Fibroblast of the aortic adventitia (primary cell): Measurements from ENCODE around the gene KRTAP10-4. TPM values are rescaled to one million over a fixed set of nuclear protein-coding genes. Genes with fewer than 3 reads are reported as not detected.
A peak's percentile ranks its signal among the peaks of the same experiment; 100 is the strongest.

ENCODE experiments used
- DNase-seq: peaks from one replicate; pipeline ENCODE4 v3.0.0-alpha.2; 2010; ENCODE audit warnings: low read depth
- H3K4me3 ChIP-seq: 2 replicates; pipeline ENCODE4 v1.5.1; 2011; ENCODE audit warnings: low read depth, mild to moderate bottlenecking, control low read depth, low read length, moderate library complexity
- CTCF ChIP-seq: IDR thresholded peaks from 2 replicates; pipeline ENCODE4 v1.5.1; 2011; ENCODE audit warnings: mild to moderate bottlenecking, low read length, control low read depth, inconsistent platforms; ENCODE audit not compliant: insufficient read depth
- total RNA-seq: library from RNA; depleted of rRNA; stranded (reverse); fragments of >200 nt; gene quantifications from 2 replicates; pipeline ENCODE4 v1.2.3, GENCODE V29; 2012; ENCODE audit warnings: low replicate concordance

Gene KRTAP10-4
- total RNA-seq, 1 donor = not detected

DNA sequence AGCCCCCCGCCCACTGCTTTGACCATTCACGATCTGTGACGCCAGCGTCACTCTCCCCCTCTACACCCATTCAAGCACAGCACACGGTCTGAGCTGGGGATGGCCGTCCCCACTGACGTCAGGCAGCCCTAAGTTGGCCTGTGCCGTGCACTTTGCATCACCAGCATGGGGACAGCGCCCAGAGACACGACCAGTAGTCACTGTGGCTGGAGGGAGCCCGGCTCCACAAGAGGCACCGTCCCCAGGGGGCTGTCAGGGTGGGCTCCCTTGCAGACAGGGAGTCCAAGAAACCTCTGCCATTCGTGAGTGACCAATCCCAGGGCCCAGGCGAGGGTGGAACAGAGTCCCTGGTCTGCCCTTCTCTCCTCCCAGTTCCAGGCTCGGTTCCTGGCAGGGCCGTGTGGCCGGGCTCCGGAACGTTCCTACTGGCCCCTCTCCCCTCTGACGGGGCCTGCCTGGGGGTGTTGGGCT lies 40.7 kb downstream of the KRTAP10-4 start:
- no peak for DNase-seq
- no peak overlapping the region for H3K4me3 ChIP-seq
- no peak for TF ChIP-seq CTCF

DNA sequence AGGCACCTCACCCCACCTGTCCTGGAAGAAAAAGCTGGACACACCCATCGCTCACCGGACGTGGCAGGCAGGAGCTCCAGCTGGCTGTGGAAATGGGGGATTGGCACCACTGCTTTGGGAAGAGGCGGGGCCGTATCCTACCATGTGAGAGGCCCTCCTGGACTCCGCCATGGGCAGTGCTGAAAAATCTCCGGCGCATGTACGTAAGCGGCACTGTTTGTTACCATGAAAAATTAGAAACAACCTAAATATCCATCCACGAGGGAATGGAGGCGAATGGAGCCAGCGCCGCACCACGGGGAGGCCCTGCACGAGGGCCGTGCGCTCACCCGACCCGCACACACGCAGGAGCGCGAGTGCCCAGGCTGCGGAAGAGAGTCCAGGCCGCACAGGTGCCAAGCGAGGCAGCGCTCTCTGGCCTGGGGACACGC lies 41.4 kb downstream of the KRTAP10-4 start:
- no peak for TF ChIP-seq CTCF
- DNase-seq = no peak
- no peak overlapping the region for H3K4me3 ChIP-seq

- no peak for TF ChIP-seq CTCF
- H3K4me3 ChIP-seq = no peak overlapping the region
- no peak for DNase-seq
Observed at GRCh38 chr21:44615466-44615865, 41.9 kb downstream of the KRTAP10-4 start.

DNA sequence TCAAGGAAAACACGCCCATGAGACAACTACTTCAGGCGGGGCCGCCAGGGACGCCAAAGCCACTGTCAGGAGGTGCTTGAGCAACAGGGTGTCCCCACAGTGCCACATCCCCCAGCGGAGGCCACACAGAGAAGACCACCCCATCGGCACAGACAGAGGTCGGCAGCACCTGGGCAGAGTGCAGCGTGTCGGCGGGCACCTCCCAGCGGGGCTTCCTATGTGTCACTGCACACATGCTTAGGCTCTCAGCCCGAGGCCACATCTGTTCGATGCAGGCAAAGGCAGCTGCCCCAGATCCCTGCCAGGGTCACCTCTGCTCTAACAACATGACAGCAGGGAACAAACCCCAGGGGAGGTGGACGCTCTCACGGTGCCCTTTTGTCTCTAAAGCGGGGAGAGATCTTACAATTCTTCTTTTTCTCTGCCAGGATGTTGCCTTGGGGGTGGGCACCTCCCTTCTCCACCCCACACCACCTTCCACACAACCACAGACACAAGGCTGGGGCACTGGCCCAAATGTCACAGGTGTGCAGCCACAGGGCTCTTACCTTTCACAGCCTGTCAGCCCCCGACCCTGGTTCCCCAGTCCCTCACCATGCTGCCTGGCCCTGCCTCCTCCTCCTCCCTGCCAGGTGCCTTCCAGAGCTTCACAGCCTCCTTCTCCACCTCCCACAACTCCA lies 42.5 kb downstream of the KRTAP10-4 start:
- no peak for TF ChIP-seq CTCF
- no peak for DNase-seq

DNA sequence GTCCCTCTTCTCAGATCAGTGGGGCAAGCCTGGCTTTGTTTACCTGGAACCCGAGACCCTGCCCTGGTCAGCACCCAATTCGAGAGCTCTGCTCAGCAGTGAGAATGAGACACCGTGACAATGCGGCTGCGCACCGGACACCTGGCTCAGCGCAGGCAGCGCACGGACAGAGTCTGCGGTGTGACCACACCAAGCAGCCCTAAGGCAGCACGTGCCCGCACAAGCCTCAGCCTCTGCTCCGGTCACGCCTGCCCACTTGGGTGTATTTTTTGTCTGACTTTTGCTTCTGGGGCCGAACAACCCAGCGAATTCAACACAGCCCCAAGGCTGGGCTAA lies 43.0 kb downstream of the KRTAP10-4 start:
- no peak overlapping the region for H3K4me3 ChIP-seq
- TF ChIP-seq CTCF = no peak
- no peak for DNase-seq

More for the DNA sequence above, 42.5 kb downstream of the KRTAP10-4 start:
- H3K4me3 ChIP-seq = no peak overlapping the region

- no peak overlapping the region for H3K4me3 ChIP-seq
- no peak for TF ChIP-seq CTCF
- no peak for DNase-seq
Observed at GRCh38 chr21:44617071-44617501, 43.6 kb downstream of the KRTAP10-4 start.

- TF ChIP-seq CTCF = peak; percentile 23
- peak; percentile 6 for DNase-seq
- no peak overlapping the region for H3K4me3 ChIP-seq
Observed at GRCh38 chr21:44618504-44618903, 45.0 kb downstream of the KRTAP10-4 start.
